Measurements from ENCODE around the gene FOXP4. TPM values are rescaled to one million over a fixed set of nuclear protein-coding genes. Genes with fewer than 3 reads are reported as not detected.
A peak's percentile ranks its signal among the peaks of the same experiment; 100 is the strongest.

FOXP4 gene
- polyA plus RNA-seq, 1 of the 3 experiments (the other 2 are of a cell fraction) = 7.3 TPM

- Histone ChIP-seq H3K79me2 (ENCODE audit: insufficient read depth) (no peaks in the 10 kb centered on the region), H3K4me3 (ENCODE audit: low read depth in 2 of 2, low read length in 1 of 2) (no peak overlapping the region), H3K27me3 (ENCODE audit: insufficient read depth) (no peaks in the 10 kb centered on the region), H3K27ac (ENCODE audit: low read depth in 2 of 2, low read length in 1 of 2) (no peak overlapping the region), H3K4me1 (ENCODE audit: control insufficient read depth in 1 of 2, insufficient read depth in 2 of 2, low read depth in 1 of 2, low read length in 1 of 2) (peaks cover 0 to 35% of the 10 kb centered on the region in 2 experiments; a peak in 1 of 4 replicates), H3K9me3 (no peaks in the 10 kb centered on the region), H4K20me1 (ENCODE audit: insufficient read depth) (no peaks in the 10 kb centered on the region), H3K36me3 (replicated peaks in 1 of 2; ENCODE audit: control insufficient read depth in 1 of 2, insufficient read depth in 2 of 2, low read length in 1 of 2) (peaks cover 0 to 29% of the 10 kb centered on the region in 2 experiments), H3K9me2 (no peaks in the 10 kb centered on the region), H3K9ac (no peak overlapping the region), H3F3A (replicated peaks; ENCODE audit: insufficient read depth) (no peaks in the 10 kb centered on the region), H2AFZ (ENCODE audit: low read depth) (no peak overlapping the region), H3K4me2 (no peak overlapping the region)
- no peak for TF ChIP-seq NRF1 (IDR thresholded peaks at IDR 0.05; ENCODE audit: low read depth, low read length)
- no peak for TF ChIP-seq RXRA (IDR thresholded peaks at IDR 0.05; ENCODE audit: borderline replicate concordance, low read depth)
- TF ChIP-seq CTCF (IDR thresholded peaks at IDR 0.05) = no peak
- no peak for DNase-seq
- WGBS (ENCODE audit: low lambda C conversion rate) = 93% methylated on average over 4 of the region's 6 CpGs
- POLR2A ChIA-PET = no interaction called here
- CTCF ChIA-PET = interaction anchor here (0.7 to 20.7 kb wide), 30 partner anchors 10 to 241 kb away, joined by 3 to 504 read pairs (median 4); no protein-coding TSS in a partner anchor
Observed at GRCh38 chr6:41591122-41591521, 44.9 kb downstream of the FOXP4 start.

- TF ChIP-seq SMC3 (IDR thresholded peaks at IDR 0.05; ENCODE audit: low read depth, low read length) = peak; percentile 92
- peak; percentile 89 for TF ChIP-seq CTCF (IDR thresholded peaks at IDR 0.05)
- TF ChIP-seq RAD21 (IDR thresholded peaks at IDR 0.05; ENCODE audit: low read length) = peak; percentile 92
- no peak for TF ChIP-seq POLR2AphosphoS5 (IDR thresholded peaks at IDR 0.05; ENCODE audit: low read depth, low read length)
- H3K4me1 ChIP-seq (ENCODE audit: control insufficient read depth in 1 of 2, insufficient read depth in 2 of 2, low read depth in 1 of 2, low read length in 1 of 2) = peaks cover 0 to 27% of the 10 kb centered on the region in 2 experiments; a peak in 1 of 4 replicates
- no peak overlapping the region for H2AFZ ChIP-seq (ENCODE audit: low read depth)
- no peaks in the 10 kb centered on the region for H3K9me2 ChIP-seq
- no peak overlapping the region for H3K9ac ChIP-seq
- no peaks in the 10 kb centered on the region for H3K9me3 ChIP-seq
- DNase-seq = peak; percentile 92
- POLR2A ChIA-PET = no interaction called here
- 11% methylated on average over 6 of the region's 7 CpGs for WGBS (ENCODE audit: low lambda C conversion rate)
- no peaks in the 10 kb centered on the region for H3K27me3 ChIP-seq (ENCODE audit: insufficient read depth)
- peak overlapping the region in 1 of 2 experiments; percentile 28; a peak in 1 of 4 replicates for H3K4me3 ChIP-seq (ENCODE audit: low read depth in 2 of 2, low read length in 1 of 2)
- no peaks in the 10 kb centered on the region for H4K20me1 ChIP-seq (ENCODE audit: insufficient read depth)
- H3K4me2 ChIP-seq = no peak overlapping the region
- no peaks in the 10 kb centered on the region for H3F3A ChIP-seq (replicated peaks; ENCODE audit: insufficient read depth)
- H3K27ac ChIP-seq (ENCODE audit: low read depth in 2 of 2, low read length in 1 of 2) = no peak overlapping the region
- H3K36me3 ChIP-seq (replicated peaks in 1 of 2; ENCODE audit: control insufficient read depth in 1 of 2, insufficient read depth in 2 of 2, low read length in 1 of 2) = peaks cover 0 to 33% of the 10 kb centered on the region in 2 experiments
- no peaks in the 10 kb centered on the region for H3K79me2 ChIP-seq (ENCODE audit: insufficient read depth)
- CTCF ChIA-PET = interaction anchor here (0.6 to 20.7 kb wide), 51 partner anchors 8 to 242 kb away, joined by 3 to 504 read pairs (median 4); partner anchors contain the start of gene TOMM6
Observed at GRCh38 chr6:41591859-41592502, 45.8 kb downstream of the FOXP4 start.
